Measurements from ENCODE around the gene ABHD18. TPM values are rescaled to one million over a fixed set of nuclear protein-coding genes. Genes with fewer than 3 reads are reported as not detected.
"Not testable (repeated sequence)": the region's sequence is repeated elsewhere in the genome, so short reads cannot be mapped to it uniquely, and the experiment has no call there.

ABHD18 gene
- total RNA-seq, 1 donor, result 10.1 TPM

DNA sequence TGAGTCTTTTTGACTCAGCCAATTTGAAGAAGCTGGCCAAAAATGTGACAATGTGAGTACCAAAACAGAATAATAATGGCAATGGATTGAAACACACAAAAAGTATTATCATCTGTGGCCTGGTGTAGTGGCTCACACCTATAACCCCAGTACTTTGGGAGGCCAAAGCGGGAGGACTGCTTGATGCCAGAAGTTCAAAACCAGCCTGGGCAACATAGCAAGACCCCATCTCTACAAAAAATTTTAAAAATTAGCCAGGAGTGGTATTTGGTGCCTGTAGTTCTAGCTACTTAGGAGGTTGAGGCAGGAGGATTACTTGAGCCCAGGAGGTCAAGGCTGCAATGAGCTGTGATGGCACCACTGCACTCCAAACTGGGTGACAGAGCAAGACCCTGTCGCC lies 43.0 kb upstream of the ABHD18 start:
- Histone ChIP-seq H2AFZ (ENCODE audit: low read length) (no peak overlapping the region), H3K9me3 (ENCODE audit: low read depth, low read length) (no peaks in the 10 kb centered on the region), H3K4me2 (ENCODE audit: insufficient read depth, low read length) (no peak overlapping the region), H3K4me1 (ENCODE audit: insufficient read depth, low read length) (no peaks in the 10 kb centered on the region), H3K27ac (ENCODE audit: low read depth, low read length) (no peak overlapping the region), H3K27me3 (ENCODE audit: insufficient read depth, low read length) (no peaks in the 10 kb centered on the region), H3K79me2 (ENCODE audit: insufficient read depth, low read length) (no peaks in the 10 kb centered on the region), H3K36me3 (ENCODE audit: insufficient read depth, low read length) (peaks cover 10% of the 10 kb centered on the region), H4K20me1 (ENCODE audit: insufficient read depth, low read length) (no peaks in the 10 kb centered on the region), H3K4me3 (ENCODE audit: insufficient read depth, low read length) (no peak overlapping the region)
- TF ChIP-seq CTCF (IDR thresholded peaks at IDR 0.05; ENCODE audit: extremely low read depth, low read depth, low read length), result no peak
- DNase-seq (ENCODE audit: insufficient read length, low spot score, missing footprints), result no peak

- not testable (repeated sequence) for H3K4me1 ChIP-seq (ENCODE audit: insufficient read depth, low read length); H3K36me3 ChIP-seq (ENCODE audit: insufficient read depth, low read length); H2AFZ ChIP-seq (ENCODE audit: low read length); H4K20me1 ChIP-seq (ENCODE audit: insufficient read depth, low read length); H3K4me3 ChIP-seq (ENCODE audit: insufficient read depth, low read length); H3K4me2 ChIP-seq (ENCODE audit: insufficient read depth, low read length); H3K27me3 ChIP-seq (ENCODE audit: insufficient read depth, low read length); H3K79me2 ChIP-seq (ENCODE audit: insufficient read depth, low read length); H3K9me3 ChIP-seq (ENCODE audit: low read depth, low read length); DNase-seq (ENCODE audit: insufficient read length, low spot score, missing footprints); H3K27ac ChIP-seq (ENCODE audit: low read depth, low read length)
These were observed 39.5 kb upstream of the ABHD18 start for GRCh38 chr4:127925720-127926119.

DNA sequence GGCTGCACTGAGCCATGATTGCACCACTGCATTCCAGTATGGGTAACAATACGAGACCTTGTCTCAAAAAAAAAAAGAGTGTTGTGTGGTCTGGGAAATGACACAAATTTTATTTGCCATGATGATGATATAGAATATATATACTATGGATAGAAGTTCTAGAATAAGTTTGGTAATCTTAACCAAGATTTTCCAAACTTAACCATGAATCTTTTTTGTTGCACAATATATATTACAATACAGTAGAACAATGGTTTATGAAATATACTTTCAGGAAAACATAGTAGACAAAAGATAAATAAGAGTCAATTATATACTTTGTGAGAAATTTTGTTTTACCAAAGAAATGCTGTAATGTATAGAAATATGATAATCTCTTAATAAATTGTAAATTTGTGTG lies 35.0 kb upstream of the ABHD18 start:
- no peak for TF ChIP-seq CTCF (IDR thresholded peaks at IDR 0.05; ENCODE audit: extremely low read depth, low read depth, low read length)
- Histone ChIP-seq H4K20me1 (ENCODE audit: insufficient read depth, low read length) (no peaks in the 10 kb centered on the region), H3K4me1 (ENCODE audit: insufficient read depth, low read length) (no peaks in the 10 kb centered on the region), H2AFZ (ENCODE audit: low read length) (no peak overlapping the region), H3K4me3 (ENCODE audit: insufficient read depth, low read length) (no peak overlapping the region), H3K9me3 (ENCODE audit: low read depth, low read length) (no peaks in the 10 kb centered on the region), H3K27me3 (ENCODE audit: insufficient read depth, low read length) (no peaks in the 10 kb centered on the region), H3K27ac (ENCODE audit: low read depth, low read length) (no peak overlapping the region), H3K79me2 (ENCODE audit: insufficient read depth, low read length) (no peaks in the 10 kb centered on the region), H3K4me2 (ENCODE audit: insufficient read depth, low read length) (no peak overlapping the region), H3K36me3 (ENCODE audit: insufficient read depth, low read length) (peaks cover 2% of the 10 kb centered on the region)
- DNase-seq (ENCODE audit: insufficient read length, low spot score, missing footprints), result no peak

- not testable (repeated sequence) for H3K79me2 ChIP-seq (ENCODE audit: insufficient read depth, low read length); H4K20me1 ChIP-seq (ENCODE audit: insufficient read depth, low read length); H3K4me3 ChIP-seq (ENCODE audit: insufficient read depth, low read length); H3K4me1 ChIP-seq (ENCODE audit: insufficient read depth, low read length); H2AFZ ChIP-seq (ENCODE audit: low read length); DNase-seq (ENCODE audit: insufficient read length, low spot score, missing footprints); H3K9me3 ChIP-seq (ENCODE audit: low read depth, low read length); H3K27ac ChIP-seq (ENCODE audit: low read depth, low read length); H3K27me3 ChIP-seq (ENCODE audit: insufficient read depth, low read length); H3K4me2 ChIP-seq (ENCODE audit: insufficient read depth, low read length); H3K36me3 ChIP-seq (ENCODE audit: insufficient read depth, low read length)
These were observed 33.4 kb upstream of the ABHD18 start for GRCh38 chr4:127931836-127932235.

DNA sequence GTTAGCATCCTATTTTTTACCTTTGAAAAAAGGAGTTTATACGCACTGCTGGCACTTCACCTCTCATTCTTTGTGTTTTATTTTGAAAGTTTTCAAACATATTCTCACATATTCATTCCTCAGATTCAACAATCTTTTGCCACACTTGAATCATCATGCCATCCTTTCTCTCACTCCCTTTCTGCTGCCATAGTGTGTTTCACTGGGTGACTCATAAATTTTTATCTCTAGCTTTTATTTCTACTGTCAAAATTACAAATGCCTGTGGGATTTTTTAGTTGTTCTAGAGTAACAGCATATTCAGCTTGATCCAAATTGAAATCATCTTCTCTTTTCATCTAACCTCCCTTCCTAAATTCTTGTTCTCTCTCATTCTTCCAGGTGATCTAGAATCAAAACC lies 28.2 kb upstream of the ABHD18 start:
- Histone ChIP-seq H3K4me1 (ENCODE audit: insufficient read depth, low read length) (peaks cover 11% of the 10 kb centered on the region), H3K79me2 (ENCODE audit: insufficient read depth, low read length) (no peaks in the 10 kb centered on the region), H3K4me3 (ENCODE audit: insufficient read depth, low read length) (no peak overlapping the region), H2AFZ (ENCODE audit: low read length) (no peak overlapping the region), H3K27ac (ENCODE audit: low read depth, low read length) (peak overlapping the region; percentile 40), H3K36me3 (ENCODE audit: insufficient read depth, low read length) (no peaks in the 10 kb centered on the region), H4K20me1 (ENCODE audit: insufficient read depth, low read length) (no peaks in the 10 kb centered on the region), H3K4me2 (ENCODE audit: insufficient read depth, low read length) (peak overlapping the region; percentile 7), H3K27me3 (ENCODE audit: insufficient read depth, low read length) (no peaks in the 10 kb centered on the region), H3K9me3 (ENCODE audit: low read depth, low read length) (no peaks in the 10 kb centered on the region)
- DNase-seq (ENCODE audit: insufficient read length, low spot score, missing footprints), result peak; percentile 53
- TF ChIP-seq CTCF (IDR thresholded peaks at IDR 0.05; ENCODE audit: extremely low read depth, low read depth, low read length), result no peak
